NCI-H69 (cell line): Measurements from ENCODE around the gene EHF.

Source experiments
- DNase-seq: peaks from one replicate; lab custom pipeline; 2025; lab: John Stamatoyannopoulos, UW

EHF gene

DNA sequence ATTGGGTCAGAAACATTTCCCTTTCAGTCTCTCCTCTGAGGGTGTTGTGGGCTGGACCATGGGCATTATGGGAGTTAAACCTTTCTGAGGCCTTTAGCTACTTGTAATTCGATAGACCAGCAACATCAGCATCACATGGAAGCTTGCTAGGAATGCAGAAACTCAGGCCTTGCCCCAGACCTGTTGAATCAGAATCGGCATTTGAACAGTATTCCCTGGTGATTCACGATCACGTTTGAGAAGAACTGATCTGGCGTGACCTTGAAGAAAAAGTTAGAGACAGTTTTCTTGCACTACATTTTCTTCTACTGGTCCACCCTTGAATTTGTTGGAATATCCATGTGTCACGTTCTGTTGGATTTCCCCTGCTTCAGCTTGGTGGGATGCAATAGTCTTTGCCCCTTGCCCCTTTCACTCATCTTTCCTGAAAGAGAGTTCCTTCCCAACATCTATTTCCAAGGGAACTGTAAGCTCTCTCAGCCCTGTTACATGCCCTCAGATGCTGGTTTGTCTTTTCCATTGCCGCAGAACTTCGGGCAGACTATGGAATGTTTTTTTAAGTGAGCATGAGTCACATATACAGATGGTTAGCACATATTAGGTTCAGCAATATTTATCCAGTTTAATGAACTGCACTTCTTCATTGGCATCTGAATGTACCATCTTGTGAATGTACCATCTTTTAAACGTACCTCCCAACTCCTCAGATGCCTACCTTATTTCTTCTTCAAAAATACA is 23.9 kb downstream of the EHF start:
- DNase-seq = no peak

DNA sequence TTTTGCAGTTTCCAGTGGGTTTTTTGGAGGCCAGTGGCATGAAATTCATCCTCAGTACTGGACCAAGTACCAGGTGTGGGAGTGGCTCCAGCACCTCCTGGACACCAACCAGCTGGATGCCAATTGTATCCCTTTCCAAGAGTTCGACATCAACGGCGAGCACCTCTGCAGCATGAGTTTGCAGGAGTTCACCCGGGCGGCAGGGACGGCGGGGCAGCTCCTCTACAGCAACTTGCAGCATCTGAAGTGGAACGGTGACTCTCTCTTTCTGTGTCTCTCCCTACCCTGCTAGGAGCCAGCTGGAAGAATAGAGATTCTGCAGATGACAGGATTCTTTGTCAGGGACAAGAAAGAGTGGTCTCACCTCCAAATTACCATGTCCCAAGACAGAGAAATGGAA is 25.5 kb downstream of the EHF start:
- DNase-seq = no peak

GRCh38 chr11:34647131-34647530 is 26.2 kb downstream of the EHF start:
- DNase-seq = no peak

DNA sequence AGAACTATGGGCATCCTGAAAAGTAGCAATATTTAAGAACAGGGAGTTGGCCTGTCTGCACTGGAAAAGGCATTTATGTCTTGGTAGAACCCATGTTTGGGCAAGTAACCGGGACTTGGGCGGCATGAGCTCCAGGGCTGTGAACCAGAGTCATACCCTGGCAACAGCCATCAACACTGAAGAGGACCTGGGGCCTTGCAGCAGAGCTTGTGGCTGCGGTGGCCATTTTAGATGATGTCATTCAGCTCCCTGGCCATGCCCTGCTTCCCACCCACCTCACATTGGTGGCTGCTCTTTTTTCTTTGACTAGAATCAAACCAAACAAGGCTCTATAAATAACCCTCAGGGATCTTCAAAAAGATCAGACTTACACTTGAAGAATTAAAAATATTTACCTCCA is 26.6 kb downstream of the EHF start:
- DNase-seq = no peak

GRCh38 chr11:34648036-34648435 is 27.1 kb downstream of the EHF start:
- no peak for DNase-seq

DNA sequence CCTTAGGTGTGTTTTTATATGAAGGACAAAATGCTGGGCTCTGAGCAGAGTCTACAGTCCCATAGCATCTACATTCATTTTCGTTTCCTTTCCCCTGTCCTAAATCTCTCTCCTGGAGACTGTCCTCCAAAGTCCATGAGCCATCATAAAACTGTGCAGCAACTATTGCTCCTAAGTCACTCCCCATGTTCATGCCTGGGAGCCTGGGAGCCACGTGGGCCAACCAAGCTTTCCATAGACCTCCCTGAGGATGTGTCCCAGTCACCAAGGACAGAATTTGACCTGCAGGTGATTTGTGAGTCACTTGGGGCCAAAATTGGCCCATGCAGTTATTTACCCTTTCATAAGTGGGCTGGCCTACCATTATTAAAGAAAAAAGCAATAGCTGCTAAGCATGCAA is 28.7 kb downstream of the EHF start:
- no peak for DNase-seq

GRCh38 chr11:34650528-34650927 is 29.6 kb downstream of the EHF start:
- no peak for DNase-seq

DNA sequence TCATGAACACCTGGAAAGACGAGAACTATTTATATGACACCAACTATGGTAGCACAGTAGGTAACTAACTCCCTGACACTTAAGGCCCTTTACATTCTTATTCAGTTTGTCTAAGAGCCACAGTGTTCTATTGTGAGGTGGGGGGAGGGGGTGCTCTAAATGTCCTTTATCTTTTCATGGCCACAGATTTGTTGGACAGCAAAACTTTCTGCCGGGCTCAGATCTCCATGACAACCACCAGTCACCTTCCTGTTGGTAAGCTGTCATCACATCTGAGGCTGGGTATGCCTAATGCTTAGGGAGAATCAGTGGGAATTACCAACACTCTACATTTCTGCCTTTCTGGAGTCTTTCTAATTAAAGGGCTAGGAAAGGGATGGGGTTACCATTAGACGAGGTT is 30.7 kb downstream of the EHF start:
- DNase-seq = no peak

GRCh38 chr11:34652191-34652973 is 31.5 kb downstream of the EHF start:
- DNase-seq = no peak

DNA sequence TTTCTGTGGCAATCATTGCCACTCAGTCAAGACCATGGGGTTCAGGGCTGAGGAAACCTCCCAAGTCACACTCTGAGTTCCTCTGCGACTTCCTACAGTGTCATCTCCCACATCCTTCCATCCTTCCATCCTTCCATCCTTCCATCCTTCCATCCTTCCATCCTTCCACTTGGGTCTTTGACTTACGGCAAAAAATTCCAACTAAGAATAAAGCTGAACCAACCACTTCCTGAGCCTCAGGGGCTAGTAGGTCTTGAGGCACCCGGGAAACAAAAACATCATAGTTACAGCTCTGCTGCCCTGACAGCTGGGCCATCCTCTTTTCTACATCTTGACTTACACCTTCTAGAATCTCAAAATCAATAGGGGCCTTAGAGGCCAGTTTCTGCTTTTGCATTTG is 32.1 kb downstream of the EHF start:
- DNase-seq = no peak

- DNase-seq = no peak
These were observed 33.1 kb downstream of the EHF start for GRCh38 chr11:34653851-34654482.

DNA sequence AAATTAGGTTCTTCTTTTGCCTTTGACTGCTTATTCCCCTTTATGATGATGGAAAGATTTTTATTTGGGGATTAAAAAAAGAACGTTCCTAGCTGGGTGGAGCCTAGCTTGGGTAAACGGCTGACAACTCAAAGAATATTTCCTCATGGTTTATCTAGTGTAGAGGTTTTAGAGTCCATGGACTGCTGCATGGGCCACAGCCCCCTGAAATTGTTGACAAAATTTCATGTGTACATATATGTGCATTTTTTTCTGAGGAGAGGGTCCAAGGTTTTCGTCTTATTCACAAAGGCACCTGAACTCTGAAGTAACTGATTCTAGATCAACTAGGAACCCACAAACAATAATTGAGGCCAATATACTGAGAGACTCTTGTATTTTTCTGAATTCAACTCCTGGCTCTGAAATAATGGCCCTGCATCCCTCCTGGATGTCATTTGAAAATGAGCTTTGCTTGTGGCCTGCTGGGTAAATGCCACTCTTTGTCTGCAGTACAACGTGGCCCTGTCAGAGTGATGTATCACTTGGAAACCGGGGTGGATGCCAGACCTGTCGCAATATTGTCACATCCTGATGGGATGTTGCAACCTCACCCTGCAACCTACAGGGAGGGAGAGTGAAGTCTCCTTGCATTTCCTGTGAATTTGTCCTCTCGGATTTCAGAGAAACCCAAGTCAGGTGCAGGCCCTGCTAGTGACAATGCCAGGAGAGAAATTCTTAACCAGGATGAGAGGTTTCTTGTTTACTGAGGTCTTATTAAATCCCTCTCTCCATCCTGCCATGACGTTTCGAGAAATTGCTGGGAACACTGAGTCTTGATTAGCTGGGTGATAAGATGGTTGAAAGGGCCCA is 33.8 kb downstream of the EHF start:
- DNase-seq = peak; percentile 82

GRCh38 chr11:34655335-34656008 is 34.6 kb downstream of the EHF start:
- no peak for DNase-seq

- no peak for DNase-seq
These were observed 35.3 kb downstream of the EHF start for GRCh38 chr11:34656062-34656720.

- no peak for DNase-seq
These were observed 37.5 kb downstream of the EHF start for GRCh38 chr11:34658071-34659015.

DNA sequence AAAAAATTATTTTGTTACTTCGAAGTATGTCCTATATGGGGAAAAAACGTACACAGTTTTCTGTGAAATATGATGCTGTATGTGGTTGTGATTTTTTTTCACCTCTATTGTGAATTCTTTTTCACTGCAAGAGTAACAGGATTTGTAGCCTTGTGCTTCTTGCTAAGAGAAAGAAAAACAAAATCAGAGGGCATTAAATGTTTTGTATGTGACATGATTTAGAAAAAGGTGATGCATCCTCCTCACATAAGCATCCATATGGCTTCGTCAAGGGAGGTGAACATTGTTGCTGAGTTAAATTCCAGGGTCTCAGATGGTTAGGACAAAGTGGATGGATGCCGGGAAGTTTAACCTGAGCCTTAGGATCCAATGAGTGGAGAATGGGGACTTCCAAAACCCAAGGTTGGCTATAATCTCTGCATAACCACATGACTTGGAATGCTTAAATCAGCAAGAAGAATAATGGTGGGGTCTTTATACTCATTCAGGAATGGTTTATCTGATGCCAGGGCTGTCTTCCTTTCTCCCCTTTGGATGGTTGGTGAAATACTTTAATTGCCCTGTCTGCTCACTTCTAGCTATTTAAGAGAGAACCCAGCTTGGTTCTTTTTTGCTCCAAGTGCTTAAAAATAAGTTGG is 38.3 kb downstream of the EHF start:
- DNase-seq = no peak

- no peak for DNase-seq
These were observed 44.4 kb downstream of the EHF start for GRCh38 chr11:34665077-34665835.

- peak; percentile 90 for DNase-seq
These were observed 47.1 kb downstream of the EHF start for GRCh38 chr11:34667810-34668582.
